Ishikawa (cell line): Measurements from ENCODE around the gene AHNAK2.

Experiments
- CEBPB ChIP-seq: IDR thresholded peaks from 2 replicates; pipeline ENCODE4 v1.6.1; 2012
- CREB1 ChIP-seq: IDR thresholded peaks from 2 replicates; pipeline ENCODE4 v1.6.1; 2012; ENCODE audit warnings: low read depth
- EGR1 ChIP-seq: IDR thresholded peaks from 2 replicates; pipeline ENCODE4 v1.6.1; 2012
- EP300 ChIP-seq: IDR thresholded peaks from 2 replicates; pipeline ENCODE4 v1.6.1; 2012; ENCODE audit warnings: borderline replicate concordance
- FOXM1 ChIP-seq: IDR thresholded peaks from 2 replicates; pipeline ENCODE4 v1.6.1; 2012; ENCODE audit warnings: low read depth, borderline replicate concordance
- MAX ChIP-seq: IDR thresholded peaks from 2 replicates; pipeline ENCODE4 v1.6.1; 2012
- NFIC ChIP-seq: IDR thresholded peaks from 2 replicates; pipeline ENCODE4 v1.6.1; 2012
- RAD21 ChIP-seq: IDR thresholded peaks from 2 replicates; pipeline ENCODE4 v1.6.1; 2012; ENCODE audit warnings: low read depth
- TAF1 ChIP-seq: IDR thresholded peaks from 2 replicates; pipeline ENCODE4 v1.6.1; 2012; ENCODE audit warnings: low read depth, mild to moderate bottlenecking
- TCF12 ChIP-seq: IDR thresholded peaks from 2 replicates; pipeline ENCODE4 v1.6.1; 2012; ENCODE audit warnings: low read depth
- TEAD4 ChIP-seq: IDR thresholded peaks from 2 replicates; pipeline ENCODE4 v1.6.1; 2012
- YY1 ChIP-seq: IDR thresholded peaks from 2 replicates; pipeline ENCODE4 v1.6.1; 2012; ENCODE audit warnings: low read depth
- ZBTB7A ChIP-seq: IDR thresholded peaks from 2 replicates; pipeline ENCODE4 v1.6.1; 2012; ENCODE audit warnings: low read depth
- TF ChIP-seq, protein P1 (sequence below): IDR thresholded peaks from 2 replicates; pipeline ENCODE4 v1.6.1; 2012
- TF ChIP-seq, protein P2 (sequence below): IDR thresholded peaks from 2 replicates; pipeline ENCODE4 v1.6.1; 2012; ENCODE audit warnings: low read depth, mild to moderate bottlenecking

The AHNAK2 gene

DNA sequence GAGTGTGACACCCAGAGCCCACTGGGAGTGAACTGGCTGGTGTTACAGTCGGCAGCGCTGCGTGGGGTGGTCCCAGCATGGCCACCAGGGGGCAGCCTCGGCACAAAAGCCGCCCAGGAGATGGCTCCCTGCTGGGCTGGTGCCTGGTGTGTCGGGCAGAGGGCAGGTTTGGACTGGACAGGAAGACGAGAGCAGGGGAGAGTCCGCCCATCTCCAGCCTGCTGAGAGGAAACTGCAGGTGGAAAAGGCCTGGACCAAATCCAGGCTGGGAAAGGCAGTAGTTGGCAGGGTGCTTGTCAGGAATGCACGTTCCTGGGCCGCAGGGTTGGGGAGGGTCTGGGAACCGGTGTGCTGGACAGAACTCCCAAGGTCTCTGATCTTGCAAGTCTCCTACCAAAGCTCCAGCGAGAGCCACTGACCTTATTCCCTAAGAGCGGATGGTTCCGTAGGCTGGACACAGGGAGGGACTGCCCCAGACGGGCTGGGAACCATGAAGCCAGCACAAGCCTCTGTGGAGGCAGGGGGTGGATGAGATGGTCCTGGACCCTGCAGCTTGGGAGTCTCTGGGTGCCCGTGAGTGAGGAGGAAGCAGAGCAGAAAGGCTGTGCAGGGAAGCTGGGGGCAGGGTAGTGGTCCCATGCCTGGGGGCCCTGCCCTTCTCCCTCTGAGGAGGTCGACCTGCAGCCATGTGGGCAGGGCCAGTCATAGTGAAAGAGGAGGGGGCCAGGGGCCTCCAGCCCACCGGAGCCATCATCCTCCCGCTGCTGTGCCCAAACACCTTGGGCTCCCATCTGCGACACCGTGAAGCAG, 1.8 kb downstream of the AHNAK2 start:
- TF ChIP-seq NFIC, result peak; percentile 93
- peak; percentile 80; the same call in 1 of the 2 replicates for TF ChIP-seq ZBTB7A
- peak; percentile 79 for TF ChIP-seq TEAD4
- TF ChIP-seq YY1, result peak; percentile 55
- TF ChIP-seq CEBPB, result 0 out of 2 replicates have a peak, but pooled peaks have one; percentile 35
- TF ChIP-seq, protein P1, sequence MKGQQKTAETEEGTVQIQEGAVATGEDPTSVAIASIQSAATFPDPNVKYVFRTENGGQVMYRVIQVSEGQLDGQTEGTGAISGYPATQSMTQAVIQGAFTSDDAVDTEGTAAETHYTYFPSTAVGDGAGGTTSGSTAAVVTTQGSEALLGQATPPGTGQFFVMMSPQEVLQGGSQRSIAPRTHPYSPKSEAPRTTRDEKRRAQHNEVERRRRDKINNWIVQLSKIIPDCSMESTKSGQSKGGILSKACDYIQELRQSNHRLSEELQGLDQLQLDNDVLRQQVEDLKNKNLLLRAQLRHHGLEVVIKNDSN, result peak; percentile 25; the same call in 1 of the 2 replicates
- TF ChIP-seq FOXM1, result peak; percentile 67; the same call in 1 of the 2 replicates
- 0 out of 2 replicates have a peak, but pooled peaks have one; percentile 10 for TF ChIP-seq EGR1
- TF ChIP-seq TCF12, result peak; percentile 93
- TF ChIP-seq MAX, result peak; percentile 66
- TF ChIP-seq CREB1, result no peak
- peak; percentile 90 for TF ChIP-seq RAD21
- TF ChIP-seq TAF1, result no peak
- TF ChIP-seq EP300, result peak; percentile 84
- TF ChIP-seq, protein P2, sequence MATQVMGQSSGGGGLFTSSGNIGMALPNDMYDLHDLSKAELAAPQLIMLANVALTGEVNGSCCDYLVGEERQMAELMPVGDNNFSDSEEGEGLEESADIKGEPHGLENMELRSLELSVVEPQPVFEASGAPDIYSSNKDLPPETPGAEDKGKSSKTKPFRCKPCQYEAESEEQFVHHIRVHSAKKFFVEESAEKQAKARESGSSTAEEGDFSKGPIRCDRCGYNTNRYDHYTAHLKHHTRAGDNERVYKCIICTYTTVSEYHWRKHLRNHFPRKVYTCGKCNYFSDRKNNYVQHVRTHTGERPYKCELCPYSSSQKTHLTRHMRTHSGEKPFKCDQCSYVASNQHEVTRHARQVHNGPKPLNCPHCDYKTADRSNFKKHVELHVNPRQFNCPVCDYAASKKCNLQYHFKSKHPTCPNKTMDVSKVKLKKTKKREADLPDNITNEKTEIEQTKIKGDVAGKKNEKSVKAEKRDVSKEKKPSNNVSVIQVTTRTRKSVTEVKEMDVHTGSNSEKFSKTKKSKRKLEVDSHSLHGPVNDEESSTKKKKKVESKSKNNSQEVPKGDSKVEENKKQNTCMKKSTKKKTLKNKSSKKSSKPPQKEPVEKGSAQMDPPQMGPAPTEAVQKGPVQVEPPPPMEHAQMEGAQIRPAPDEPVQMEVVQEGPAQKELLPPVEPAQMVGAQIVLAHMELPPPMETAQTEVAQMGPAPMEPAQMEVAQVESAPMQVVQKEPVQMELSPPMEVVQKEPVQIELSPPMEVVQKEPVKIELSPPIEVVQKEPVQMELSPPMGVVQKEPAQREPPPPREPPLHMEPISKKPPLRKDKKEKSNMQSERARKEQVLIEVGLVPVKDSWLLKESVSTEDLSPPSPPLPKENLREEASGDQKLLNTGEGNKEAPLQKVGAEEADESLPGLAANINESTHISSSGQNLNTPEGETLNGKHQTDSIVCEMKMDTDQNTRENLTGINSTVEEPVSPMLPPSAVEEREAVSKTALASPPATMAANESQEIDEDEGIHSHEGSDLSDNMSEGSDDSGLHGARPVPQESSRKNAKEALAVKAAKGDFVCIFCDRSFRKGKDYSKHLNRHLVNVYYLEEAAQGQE, result peak; percentile 34

- TF ChIP-seq RAD21 (peak; percentile 23; the same call in 1 of the 2 replicates), CREB1 (no peak)
Measured at GRCh38 chr14:104975481-104976197, 2.5 kb downstream of the AHNAK2 start.

DNA sequence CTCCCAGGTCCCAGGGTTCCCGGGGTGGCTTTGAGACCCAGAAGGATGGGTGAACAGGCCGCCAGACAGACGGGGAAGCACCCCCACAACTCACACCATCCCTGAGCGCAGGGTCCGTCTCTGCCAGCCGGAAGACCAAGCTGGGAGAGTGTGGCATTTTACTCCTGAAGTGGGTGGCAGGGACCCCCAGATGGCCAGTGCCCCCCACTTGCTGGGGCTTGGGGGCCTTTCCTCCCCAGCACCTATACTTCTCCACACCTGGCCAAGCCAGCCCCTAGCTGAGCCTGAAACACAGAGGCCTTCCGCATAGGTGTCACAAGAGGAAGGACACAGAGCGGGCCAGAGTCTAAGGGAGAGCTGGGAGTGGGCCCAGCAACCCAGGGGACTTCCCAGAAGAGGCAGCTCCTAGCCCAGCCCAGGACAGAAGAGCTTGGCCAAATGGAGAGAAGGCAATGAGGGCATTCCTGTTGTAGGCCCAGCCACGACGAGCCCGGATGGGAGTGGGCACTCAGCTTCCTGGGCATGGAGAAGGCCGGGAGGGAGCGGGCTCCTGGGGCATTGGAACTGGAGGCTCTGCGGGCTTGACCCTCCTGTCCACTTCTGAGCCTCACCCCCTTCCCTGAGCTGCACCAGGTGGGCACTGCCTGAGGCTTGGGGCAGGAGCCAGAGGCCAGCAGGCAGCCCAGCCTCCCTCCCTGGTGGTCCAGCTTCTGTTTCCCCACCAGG, 3.3 kb downstream of the AHNAK2 start:
- TF ChIP-seq, protein P1, result no peak

- no peak for TF ChIP-seq TEAD4
- TF ChIP-seq, protein P2, result no peak
- no peak for TF ChIP-seq ZBTB7A
- no peak for TF ChIP-seq CEBPB
- no peak for TF ChIP-seq NFIC
- TF ChIP-seq CREB1, result no peak
- TF ChIP-seq FOXM1, result no peak
- TF ChIP-seq, protein P1, result no peak
- TF ChIP-seq YY1, result no peak
- TF ChIP-seq EGR1, result no peak
- TF ChIP-seq EP300, result no peak
- no peak for TF ChIP-seq RAD21
- TF ChIP-seq TAF1, result no peak
- TF ChIP-seq MAX, result no peak
- TF ChIP-seq TCF12, result no peak
Measured at GRCh38 chr14:104974146-104974541, 4.0 kb downstream of the AHNAK2 start.
